ENCODE data around the gene AMBP. TPM values are rescaled to one million over a fixed set of nuclear protein-coding genes. Genes with fewer than 3 reads are reported as not detected.

AMBP gene
- total RNA-seq, 1 donor from 2014 or later = not detected

DNA sequence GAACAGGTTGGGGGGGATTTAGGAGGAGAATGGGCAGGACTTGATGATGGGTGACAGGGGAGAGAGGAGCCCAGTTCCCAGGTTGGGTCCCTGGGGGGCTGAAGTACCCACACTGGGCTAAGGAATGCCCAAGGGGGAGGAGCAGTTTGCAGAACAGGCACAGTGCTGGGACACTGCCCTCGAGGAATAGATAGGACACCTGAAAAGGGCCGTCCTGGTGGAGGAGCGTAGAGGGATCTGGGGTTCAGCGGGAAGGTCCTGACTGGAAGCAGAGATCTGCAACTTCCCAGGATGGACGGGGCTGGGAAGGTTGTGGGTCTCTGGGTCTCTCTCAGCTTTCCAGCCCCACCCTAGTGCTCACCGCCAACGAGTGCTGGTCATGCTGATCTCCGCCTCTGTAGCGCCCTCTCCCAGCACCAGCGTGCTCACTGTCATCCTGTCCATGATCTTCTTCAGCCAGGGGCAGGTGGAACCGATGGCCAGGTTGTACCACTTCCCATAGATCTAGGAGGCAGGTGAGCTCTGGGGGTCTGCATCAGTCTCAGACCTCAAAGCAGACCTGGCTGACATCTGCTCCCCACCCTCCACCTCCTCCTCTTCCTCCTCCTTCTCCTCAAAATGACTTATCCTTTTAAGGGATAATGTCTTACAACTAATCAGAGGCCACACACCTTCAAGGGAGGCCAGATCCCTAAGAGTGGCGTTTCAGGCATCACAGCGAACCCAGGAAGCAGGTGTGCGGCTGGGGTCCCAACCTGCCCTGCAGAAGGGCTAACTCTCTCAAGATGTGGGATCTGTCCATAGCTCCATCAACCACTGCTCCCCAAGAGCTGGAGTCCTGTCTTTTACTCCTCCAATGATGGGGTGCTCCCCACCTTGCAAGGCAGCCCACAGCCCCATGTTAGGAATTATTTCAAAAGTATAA lies 1.6 kb downstream of the AMBP start:
- no peak for FAIRE-seq
- Histone ChIP-seq H3K27me3 (ENCODE audit: control insufficient read depth, insufficient read depth, low read length) (peaks cover 7% of the 10 kb centered on the region), H3K4me3 (ENCODE audit: low read depth, low read length) (no peak overlapping the region), H3K36me3 (ENCODE audit: control insufficient read depth, insufficient read depth, low read length) (no peaks in the 10 kb centered on the region)
- TF ChIP-seq, protein P1, sequence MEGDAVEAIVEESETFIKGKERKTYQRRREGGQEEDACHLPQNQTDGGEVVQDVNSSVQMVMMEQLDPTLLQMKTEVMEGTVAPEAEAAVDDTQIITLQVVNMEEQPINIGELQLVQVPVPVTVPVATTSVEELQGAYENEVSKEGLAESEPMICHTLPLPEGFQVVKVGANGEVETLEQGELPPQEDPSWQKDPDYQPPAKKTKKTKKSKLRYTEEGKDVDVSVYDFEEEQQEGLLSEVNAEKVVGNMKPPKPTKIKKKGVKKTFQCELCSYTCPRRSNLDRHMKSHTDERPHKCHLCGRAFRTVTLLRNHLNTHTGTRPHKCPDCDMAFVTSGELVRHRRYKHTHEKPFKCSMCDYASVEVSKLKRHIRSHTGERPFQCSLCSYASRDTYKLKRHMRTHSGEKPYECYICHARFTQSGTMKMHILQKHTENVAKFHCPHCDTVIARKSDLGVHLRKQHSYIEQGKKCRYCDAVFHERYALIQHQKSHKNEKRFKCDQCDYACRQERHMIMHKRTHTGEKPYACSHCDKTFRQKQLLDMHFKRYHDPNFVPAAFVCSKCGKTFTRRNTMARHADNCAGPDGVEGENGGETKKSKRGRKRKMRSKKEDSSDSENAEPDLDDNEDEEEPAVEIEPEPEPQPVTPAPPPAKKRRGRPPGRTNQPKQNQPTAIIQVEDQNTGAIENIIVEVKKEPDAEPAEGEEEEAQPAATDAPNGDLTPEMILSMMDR (IDR thresholded peaks at IDR 0.05; ENCODE audit: insufficient read depth, low read length, severe bottlenecking) = no peak
- DNase-seq (ENCODE audit: low read depth) = no peak

DNA sequence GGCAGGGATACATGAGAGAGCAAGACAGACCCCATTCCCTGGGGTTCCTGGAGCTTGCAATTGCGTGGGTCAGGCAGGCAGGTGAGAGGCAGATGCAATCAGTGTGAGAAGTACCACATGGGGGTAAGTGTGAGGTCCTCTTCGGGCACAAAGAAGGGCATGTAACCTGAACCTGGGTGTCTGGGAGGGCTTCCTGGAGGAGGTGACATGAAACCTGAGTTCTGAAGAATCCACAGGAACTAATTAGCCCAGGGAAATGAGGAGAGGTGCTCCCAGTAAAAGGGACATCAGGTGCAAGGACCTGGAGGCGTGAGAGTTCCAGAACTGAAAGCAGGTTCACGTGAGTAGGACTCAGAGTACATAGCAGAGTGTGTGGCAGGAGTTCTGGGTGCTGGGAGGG lies 2.5 kb downstream of the AMBP start:
- FAIRE-seq (no peak), DNase-seq (ENCODE audit: low read depth) (no peak)
- Histone ChIP-seq H3K27me3 (ENCODE audit: control insufficient read depth, insufficient read depth, low read length) (peaks cover 7% of the 10 kb centered on the region), H3K36me3 (ENCODE audit: control insufficient read depth, insufficient read depth, low read length) (no peaks in the 10 kb centered on the region), H3K4me3 (ENCODE audit: low read depth, low read length) (no peak overlapping the region)
- TF ChIP-seq, protein P1 (IDR thresholded peaks at IDR 0.05; ENCODE audit: insufficient read depth, low read length, severe bottlenecking) = no peak

DNA sequence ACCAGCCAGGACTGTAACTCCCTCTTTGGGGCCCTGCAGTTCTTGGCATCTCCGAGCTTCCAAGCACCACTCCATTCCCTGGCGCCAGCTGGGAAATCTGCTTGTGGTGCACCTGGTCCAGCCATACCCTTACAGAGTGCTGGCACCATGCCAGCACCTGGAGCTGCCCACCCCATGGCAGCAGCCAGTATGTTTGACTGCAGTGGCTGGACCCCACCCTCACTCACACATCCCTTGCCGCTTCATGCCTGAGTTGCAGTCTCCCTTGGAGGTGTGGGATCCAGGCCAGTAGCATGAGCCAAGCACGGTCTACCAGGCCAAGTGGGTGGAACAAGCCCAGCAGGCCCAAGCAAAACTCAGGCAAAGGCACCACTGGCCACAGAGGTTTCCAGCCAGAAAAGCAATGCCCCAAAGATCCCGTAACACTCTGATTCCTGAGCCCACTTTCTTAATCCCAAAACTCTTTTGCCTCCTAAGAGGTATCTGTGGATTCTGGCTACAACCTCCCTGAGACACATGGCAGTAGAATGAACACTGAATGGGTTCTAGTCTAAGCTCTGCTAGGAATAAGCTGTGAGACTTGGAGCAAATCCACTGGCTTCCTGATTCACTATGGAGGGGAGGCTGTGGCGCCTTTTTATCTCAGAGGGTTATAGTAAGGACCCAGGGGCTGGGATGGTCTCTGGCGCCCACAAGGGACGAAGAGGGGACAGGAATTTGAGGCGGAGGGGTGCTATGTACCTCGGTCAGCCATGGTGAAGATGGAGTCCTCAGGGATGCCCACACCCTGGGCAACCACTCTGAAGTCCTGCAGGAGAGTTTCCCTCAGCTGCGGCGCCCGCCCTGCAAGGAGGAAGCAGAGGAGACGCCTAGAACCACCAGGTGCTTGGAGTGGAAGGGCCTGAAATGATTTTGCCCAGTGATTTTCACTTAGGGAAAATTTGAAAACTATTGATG lies 5.6 kb downstream of the AMBP start:
- no peak overlapping the region for H3K4me3 ChIP-seq (ENCODE audit: low read depth, low read length)
- H3K36me3 ChIP-seq (ENCODE audit: control insufficient read depth, insufficient read depth, low read length) = no peaks in the 10 kb centered on the region
- DNase-seq (ENCODE audit: low read depth) (peak; percentile 32), FAIRE-seq (peak; percentile 62)
- TF ChIP-seq, protein P1 (IDR thresholded peaks at IDR 0.05; ENCODE audit: insufficient read depth, low read length, severe bottlenecking) = no peak
- H3K27me3 ChIP-seq (ENCODE audit: control insufficient read depth, insufficient read depth, low read length) = peaks cover 5% of the 10 kb centered on the region

DNA sequence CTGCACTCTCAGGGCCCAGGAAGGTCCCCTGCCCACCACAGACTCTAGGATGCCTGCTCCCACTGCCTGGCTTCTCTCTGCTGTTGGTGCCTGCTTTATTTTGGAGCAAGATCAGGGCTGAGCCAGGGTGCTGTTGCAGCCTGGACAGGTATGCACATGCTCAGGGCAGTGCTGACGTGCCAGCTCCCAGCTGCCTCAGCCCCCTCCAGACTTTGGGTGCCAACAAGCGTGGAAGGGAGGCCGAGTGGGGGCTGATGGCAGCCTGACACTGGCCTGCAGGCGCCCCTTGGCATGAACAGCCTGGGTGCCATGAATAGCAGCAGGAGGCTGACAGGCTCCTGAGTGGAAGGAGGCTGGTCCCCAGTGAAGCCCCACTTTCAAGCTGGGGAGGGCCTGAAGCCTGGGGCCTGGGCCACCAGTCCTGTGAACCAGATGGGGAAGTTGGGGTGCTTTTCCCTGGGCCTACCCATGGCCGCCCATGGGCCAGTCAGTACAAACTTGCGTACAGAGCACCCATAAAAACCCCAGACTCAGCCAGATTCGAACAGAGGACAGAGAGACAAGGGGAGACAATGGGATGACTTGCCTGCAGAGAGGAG lies 6.8 kb downstream of the AMBP start:
- no peak for FAIRE-seq
- Histone ChIP-seq H3K36me3 (ENCODE audit: control insufficient read depth, insufficient read depth, low read length) (no peaks in the 10 kb centered on the region), H3K4me3 (ENCODE audit: low read depth, low read length) (no peak overlapping the region), H3K27me3 (ENCODE audit: control insufficient read depth, insufficient read depth, low read length) (peaks cover 3% of the 10 kb centered on the region)
- TF ChIP-seq, protein P1 (IDR thresholded peaks at IDR 0.05; ENCODE audit: insufficient read depth, low read length, severe bottlenecking) = no peak
- peak; percentile 54 for DNase-seq (ENCODE audit: low read depth)

DNA sequence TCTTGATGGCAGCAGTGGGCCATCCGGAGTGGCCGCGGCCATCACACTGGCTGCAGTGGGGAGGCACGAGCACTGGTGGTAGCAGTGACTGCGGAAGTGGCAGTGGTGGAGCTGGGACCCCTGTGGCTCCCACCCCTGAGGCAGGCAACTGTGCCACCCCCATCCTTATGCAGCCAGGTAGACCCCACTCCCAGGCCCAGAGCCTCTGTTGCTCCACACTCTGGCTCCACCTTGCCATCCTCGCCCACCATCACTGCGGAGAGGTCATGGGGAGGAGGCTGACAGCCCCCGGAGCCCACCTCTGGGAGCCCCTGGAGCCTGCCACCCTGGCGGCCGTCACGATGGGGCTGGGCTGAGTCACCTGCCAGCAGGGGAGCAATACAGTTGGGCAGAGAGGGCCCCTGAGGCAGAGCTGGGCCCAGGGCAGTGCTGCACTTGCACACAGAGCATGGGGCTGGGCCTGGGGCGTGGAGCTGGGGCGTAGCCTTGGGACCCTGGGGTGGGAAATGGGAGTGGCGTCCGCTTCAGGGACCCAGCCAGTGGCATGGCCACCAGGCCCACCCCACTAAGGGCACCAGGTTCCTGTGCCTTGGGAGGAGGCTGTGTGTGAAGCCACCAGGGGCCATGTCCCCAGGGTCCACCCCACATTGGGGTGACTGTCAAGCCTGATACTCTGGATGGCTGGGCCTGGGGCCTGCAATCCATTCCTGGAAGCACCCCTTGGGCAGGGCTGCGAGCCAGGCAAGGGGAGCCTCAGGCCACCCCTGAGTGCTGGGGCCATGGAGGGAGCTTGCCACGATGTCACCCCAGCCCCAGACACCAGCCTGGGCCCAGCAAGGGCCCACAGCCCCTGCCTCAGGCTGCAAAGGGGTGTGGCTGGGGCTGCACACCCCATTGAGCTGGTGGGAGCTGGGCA lies 7.7 kb downstream of the AMBP start:
- Histone ChIP-seq H3K36me3 (ENCODE audit: control insufficient read depth, insufficient read depth, low read length) (no peaks in the 10 kb centered on the region), H3K27me3 (ENCODE audit: control insufficient read depth, insufficient read depth, low read length) (peaks cover 5% of the 10 kb centered on the region), H3K4me3 (ENCODE audit: low read depth, low read length) (no peak overlapping the region)
- FAIRE-seq = no peak
- TF ChIP-seq, protein P1 (IDR thresholded peaks at IDR 0.05; ENCODE audit: insufficient read depth, low read length, severe bottlenecking) = no peak
- DNase-seq (ENCODE audit: low read depth) = no peak
